Activated T-cell treated with anti-CD3 and anti-CD28 coated beads, Interleukin-2, amount 50 U/mL, for 1 hour (primary cell): Measurements from ENCODE around the gene WWOX.

Experiments used
- DNase-seq: peaks from one replicate; pipeline ENCODE4 v3.0.0-alpha.2; 2020

WWOX gene

DNA sequence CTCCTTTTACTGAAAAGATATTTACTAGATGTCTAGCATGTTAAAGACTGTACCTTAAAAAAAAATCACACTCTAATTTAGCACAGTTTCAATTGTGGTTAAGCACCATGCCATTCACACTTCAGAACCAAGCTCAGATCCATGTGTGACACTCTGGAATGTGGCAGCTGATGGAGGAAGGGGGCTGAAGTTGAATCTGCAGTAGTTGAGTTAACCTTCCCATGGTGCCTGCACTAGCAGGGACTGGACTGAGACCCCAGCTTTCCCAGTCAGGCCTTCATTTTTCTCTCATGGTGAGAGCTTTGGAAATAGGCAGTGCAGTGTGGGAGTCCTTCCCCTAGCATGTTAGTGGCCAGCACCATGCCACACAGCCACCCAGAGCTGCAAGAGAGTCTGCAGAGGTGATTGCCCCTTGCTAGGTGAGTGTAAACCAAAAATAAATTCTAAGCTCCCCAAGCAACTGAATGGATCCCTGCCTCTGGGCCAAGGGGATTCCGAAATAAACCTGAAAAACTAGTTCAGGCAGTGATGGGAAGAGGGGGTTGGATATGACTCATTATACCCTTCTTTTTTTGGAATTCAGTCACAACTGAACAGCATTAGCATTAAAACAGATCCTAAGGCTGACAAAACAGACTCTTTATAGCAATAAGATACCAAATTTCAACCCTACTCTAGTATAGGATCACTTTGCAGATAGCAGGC, 208.5 kb downstream of the WWOX start:
- DNase-seq, result no peak

DNA sequence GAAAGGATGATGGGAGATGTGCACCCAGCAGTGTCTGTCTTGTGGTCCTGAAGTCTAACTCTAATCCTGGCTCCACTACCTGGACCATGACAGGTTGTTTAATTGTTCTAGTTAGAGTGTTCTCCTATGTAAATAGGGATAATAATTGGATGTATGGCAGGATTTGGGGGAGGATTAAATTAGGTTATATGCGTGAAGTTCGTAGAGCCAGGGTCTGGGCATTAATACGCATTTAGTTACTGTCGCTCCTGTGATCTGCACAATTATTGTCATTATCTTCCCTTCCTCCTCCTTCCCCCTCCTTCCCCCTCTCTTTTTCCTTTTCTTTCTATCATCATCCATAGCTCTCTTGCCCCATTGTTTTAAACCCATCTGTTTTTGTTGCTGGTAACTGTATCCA, 210.3 kb downstream of the WWOX start:
- no peak for DNase-seq

DNA sequence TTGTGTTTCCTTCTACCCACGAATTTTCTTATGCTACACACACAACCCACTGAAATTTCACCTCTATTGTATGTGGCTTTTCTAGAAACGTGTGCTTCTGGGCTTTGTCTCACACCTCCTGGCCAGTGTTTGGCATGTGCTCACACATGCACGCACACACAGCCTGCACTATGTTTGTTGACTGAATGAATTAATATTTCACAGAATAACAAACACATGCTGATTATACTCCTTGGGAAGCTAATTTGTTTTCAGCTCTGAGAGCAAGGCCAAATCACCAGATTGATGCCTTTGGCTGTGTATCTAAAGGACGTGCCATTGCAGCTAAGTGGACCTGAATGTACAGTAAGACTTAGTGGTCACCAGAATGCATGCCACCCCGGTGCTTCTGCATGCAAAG, 210.7 kb downstream of the WWOX start:
- no peak for DNase-seq

DNA sequence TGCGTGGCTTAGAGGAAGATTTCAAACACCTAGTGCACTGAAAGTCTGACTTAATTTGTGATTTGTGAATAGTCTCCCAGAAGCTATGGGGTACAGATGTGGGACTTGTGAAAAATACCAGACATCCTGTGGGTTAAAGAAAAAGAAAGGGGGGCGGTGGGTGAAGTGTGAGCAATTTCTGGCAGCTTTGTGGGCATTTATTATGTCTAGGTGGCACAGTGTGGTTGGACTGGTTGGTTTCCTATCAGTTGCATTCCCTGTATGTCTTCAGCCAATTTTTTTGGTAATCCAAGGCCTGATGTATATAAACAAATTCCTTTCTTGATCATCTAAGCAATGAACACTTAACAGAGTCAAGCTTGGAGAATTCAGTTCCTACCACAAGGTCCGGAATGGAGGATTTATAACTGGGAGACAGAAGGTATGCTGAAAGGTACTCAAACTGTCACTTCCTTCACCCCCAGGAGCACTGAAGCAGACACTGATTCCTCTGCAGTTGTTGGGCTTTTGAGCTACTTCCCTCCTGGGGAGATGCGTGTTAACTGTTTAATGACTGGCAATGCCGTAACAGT, 211.6 kb downstream of the WWOX start:
- no peak for DNase-seq

DNA sequence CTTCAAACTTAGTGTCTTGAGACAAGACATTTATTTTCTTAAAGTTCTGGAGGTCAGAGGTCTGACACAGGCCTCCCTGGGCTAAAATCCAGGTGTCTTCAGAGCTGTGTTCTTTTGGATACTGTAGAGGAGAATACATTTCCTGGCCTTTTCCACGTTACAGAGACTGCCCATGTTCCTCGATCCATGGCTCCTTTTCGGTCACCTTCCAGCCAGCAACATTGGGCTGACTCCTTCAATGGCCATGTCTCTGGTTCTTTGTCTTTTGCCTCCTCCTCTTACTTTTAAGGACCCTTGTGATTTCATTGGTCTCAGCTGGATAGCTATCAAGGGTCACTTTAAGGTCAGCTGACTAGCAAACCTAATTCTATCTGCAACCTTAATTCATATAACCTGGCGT, 212.4 kb downstream of the WWOX start:
- no peak for DNase-seq

DNA sequence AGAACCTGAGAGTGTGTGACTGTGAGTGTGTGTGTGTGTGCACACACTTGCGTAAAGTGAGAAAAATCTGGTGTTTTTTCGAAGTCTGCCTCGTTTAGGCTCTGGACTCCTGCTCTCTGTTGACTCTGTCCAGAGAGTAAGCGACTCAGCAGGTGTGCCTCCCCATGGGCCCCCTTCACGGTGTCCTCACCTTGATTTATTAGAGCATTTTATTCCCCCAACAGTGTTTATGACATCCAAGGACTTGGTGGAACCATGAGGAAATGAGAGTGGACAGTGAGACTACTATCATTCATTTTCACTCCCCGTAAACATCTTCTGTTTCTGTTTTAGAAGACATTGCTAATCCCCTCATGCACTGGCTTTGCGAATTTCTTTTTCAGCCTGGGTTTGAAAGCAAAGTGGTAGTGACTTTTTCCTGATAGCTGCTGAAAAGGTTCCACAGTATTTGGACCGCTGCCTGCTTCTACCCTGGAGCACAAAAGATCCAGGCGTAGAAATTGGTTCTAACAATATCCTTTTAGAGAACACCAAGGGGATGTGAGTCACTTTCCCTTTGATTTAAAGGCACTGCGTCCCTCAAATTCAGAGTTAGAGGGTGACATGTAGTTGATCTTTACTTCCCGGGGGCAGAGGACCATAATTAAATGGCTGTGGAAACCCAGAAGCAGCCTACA, 218.2 kb downstream of the WWOX start:
- no peak for DNase-seq

DNA sequence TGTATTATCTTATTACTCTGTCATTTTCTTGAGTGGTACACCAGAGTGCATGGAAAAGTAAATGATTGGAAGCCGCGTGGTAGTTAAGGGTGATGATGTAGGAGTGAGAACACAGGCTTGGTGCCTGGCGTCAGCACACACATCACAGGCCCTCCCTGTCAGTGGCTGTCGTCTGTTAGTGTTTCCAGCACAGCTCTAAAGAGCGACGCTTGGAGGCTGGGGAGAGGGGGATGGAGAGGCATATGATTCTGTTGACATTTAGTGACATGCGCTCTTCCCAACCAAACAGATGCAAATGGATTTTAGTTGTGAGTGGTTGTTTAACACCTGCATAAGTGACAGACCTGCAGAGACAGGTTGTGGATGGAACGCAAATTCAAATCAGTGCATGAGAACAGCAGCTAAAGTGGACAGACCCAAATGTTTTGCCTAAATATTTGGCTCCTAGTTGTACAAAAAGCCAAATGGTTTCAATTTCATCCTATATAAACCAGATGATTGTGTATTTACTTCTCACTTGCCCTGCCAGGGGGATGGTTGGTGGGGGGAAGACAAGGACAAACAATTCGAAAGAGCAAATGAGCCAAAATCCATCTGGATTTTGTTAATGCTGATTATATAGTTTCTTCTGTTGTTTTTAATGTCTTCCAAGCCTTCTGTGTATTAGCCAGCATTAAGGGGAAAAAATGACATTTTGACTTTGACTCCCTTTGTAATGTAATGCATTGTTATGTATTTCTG, 222.3 kb downstream of the WWOX start:
- no peak for DNase-seq

DNA sequence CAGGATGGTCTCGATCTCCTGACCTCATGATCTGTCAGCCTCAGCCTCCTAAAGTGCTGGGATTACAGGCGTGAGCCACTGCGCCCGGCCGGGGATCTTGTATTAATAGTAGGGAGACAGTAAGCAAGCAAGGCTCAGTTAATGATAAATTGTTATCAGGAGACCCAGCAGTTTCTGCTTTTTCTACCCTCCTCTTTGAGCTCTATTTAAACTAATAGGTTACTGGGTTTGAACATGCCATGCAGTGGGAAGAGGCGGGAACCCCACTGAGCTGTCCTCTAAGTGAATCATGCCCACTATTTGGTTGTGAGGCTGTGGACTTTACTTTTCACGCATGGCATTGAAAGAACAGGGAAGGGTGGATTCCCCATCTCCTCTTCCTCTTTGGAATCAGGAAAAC, 223.9 kb downstream of the WWOX start:
- DNase-seq, result no peak

DNA sequence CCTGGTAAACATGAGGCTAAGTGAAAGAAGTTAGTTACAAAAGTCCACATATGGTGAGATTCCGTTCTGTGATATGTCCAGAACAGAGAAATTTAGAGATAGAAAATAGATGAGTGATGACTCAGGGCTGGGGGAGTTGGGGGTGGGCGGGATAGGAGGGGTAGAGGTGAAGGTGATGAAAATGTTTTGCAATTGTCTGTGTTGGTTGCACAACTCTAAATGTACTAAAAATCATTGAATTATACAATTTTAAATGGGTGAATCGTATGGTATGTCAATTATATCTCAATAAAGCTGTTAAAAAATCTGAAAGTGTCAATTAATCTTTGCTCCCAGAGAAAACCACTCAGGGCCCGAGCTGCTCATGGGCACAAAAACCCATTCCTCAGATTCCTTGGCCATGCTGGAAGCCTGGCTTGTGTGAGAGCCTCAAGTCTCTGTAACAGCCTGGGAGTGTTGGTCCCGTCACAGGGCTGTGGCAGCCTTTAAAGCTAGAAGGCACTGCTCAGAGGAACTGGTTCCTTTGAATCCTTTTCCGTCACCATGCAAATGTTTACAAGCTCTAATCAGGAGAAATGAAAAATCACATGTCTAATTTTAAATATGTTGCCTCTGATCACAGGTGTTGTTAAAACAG, 225.3 kb downstream of the WWOX start:
- DNase-seq, result no peak

DNA sequence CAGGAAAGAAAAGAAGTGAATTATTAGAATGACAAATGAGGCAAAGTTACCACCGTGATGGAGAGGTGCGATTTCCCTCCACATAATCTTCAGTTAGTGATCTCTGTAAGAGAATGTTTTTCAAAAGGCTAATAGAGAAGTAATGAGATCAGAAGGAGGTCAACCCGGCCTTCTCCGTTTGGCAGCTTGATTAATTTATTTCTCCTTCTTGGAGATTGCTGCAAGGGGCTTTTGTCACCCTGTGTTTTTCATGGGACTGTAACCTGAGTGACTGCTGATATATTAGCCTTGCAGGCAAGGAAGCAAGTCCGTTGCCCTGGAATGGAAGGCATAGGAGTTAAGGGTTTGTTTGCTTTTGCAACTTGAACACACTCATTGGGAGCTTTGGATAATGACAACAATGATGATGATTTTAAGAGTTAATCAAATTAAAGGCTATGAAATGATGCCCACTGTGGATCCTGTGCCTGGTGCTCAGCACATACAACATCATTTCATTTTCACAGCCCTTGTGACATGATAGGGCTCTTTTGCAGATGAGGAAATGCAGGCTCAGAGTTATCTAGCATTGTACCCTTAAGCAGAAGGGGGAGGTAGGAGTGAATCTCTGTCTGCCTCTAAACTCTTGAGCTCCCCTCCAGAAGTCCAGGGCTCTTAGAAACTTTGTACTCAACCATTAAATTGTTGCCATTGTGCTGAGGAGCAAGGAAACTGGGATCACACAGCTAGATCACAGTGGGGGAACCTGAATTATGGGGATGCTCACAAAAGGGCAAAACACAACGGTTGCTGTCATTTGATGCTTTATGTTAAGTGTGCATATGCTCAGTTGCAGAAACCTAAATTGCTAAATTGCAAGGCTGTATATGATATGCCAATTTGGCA, 226.3 kb downstream of the WWOX start:
- no peak for DNase-seq

DNA sequence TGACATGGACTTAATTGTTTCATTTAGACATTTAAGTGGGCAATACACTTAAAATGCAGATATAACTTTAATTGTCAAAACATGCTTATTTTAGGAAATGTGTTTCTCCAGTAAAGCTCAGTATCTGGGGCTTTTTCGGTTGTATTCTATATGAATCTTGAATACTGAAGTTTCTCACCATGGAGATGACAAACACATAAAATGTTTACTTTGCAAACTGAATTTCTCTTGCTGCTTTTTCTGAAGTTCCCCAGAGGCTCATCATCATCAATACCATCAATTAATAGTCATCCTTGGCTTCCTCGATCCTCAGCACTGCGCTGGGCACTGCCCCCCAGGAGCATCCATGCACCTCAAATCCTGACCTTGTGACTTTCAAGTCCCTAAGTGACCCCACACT, 227.3 kb downstream of the WWOX start:
- DNase-seq, result no peak

DNA sequence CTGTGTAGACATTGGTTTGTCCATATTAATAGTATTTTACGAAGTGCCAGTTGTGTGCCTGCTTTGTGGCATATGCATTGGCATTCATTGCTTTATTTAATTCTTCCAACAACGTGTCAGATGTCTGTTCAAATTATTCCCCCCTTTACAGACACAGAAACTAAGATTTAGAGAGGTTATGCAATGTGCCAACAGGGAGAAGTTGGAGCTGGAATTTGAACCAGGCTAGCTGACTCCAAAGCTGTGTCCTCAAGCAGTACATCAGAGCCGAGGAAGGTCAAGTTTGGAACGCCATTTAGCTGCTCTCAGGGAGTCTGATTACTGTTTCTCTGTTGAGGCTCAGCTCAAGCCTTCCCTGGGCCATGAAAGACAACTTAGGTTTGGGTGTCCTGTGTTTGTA, 232.3 kb downstream of the WWOX start:
- no peak for DNase-seq

DNA sequence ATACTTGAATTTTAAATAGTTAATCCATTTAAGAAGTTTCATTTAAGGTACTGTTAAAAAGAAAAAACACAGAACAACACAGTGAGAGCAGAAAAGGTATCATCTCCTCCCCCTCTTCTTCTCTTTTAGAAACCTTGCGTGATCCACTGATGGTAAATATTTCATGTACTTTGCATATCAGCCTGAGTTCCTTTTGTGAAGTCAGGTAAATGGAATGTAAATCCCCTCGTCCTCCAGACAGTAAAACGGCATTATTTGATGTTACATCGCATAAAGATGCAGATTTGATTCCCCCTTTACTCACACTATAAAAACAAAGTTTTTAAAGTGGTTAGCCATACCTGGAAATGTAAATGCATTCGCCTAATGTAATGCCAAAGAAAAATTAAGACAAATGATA, 234.4 kb downstream of the WWOX start:
- DNase-seq, result no peak

DNA sequence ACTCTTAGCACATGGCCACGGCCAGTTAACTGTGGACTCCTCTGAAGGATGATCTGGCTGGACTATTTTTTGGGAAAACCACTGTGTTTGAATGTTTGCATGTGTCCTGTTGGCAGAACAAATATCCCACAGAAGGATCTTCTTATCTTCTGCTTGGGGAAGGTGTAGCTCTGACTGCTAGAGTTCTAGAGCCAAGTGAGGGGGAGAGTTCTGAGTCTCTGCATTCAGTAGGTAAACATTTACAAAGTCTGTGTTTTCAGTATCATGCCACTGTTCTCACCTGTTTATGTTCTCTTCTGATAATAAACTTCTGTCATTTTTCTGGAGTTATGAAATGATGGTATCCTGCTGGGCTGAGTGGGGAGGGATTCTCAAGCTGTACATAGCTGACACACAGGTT, 241.1 kb downstream of the WWOX start:
- no peak for DNase-seq

DNA sequence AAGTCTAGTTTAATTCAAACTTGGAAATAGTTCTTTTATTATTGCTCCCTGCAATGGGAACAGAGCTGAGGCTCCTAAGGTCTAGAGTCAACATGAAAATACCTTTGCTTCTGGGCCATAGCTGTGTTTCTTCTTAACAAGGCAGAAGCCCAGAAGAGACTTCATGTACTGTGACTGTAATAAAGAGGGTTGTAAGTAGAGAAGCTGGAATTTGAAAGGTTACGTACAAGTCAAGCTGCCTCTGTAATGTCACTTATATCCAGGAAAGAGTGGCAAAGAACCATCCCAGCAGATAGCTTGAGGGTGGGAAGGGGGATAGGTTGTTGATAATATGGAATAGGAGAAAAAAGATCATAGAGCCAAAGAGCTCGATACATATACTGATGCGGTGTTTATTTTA, 248.6 kb downstream of the WWOX start:
- no peak for DNase-seq

DNA sequence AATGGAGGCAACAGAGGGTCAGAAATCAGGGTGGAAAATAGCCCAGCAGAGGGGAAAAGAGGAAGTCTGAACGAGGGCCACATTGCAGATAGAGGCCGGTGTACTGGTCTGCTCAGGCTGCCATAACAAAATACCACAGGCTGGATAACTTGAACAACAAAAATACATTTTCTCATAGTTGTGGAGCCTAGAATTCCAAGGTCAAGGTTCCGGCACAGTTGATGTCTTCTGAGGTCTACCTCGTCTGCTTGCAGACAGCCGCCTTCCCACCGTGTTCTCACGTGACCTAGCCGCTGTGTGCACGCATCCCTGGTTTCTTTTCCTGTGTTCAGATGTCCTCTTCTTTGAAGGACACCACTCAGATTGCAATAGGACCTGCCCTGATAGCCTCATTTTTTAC, 249.4 kb downstream of the WWOX start:
- no peak for DNase-seq

DNA sequence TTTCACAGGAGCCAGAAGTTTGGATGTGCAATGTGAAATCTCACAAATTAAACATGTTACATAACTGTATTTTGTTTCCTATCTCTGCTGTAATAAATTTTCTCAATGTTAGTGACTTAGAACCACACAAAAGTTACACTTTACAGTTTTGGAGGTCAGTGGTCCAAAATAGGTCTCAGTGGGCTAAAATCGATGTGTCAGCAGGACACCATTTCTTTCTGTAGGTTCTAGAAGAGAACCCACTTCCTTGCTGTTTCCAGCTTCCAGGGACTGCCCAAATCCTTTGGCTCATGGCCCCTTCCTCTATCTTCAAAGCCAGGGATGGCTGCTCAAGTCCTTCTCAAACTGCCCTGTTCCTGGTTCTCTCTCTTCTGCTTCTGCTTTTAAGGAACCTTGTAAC, 252.7 kb downstream of the WWOX start:
- DNase-seq, result no peak

DNA sequence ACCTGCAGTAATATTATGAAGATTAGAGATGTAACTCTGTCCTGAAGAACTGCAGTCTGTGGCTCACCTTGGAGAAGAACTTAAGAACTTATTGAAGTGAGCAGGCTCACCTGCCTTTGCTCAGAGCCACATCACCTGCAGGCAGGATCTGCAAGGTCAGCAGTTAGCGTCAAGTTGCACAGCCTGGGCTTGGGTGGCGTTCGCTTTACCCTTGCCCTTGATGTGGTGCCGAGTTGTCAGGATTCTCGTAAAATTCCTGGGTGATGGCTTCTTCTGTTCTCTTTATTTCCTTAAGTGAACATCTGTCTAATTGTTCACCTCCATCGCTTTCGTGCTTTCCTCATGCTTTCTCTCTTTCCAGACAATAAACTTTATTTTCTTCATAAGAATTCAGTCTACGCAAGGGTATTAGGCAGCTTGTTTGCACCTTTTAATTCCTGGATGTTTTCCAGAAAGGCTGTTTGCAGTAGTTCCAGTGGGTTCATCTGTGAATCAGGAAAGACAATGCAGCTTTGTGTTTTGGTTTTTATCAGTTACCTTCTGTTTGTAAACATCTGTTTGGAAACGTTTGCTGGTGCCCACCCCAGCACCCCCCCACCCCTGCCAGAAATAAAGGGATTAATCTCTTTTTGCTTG, 254.3 kb downstream of the WWOX start:
- DNase-seq, result no peak

DNA sequence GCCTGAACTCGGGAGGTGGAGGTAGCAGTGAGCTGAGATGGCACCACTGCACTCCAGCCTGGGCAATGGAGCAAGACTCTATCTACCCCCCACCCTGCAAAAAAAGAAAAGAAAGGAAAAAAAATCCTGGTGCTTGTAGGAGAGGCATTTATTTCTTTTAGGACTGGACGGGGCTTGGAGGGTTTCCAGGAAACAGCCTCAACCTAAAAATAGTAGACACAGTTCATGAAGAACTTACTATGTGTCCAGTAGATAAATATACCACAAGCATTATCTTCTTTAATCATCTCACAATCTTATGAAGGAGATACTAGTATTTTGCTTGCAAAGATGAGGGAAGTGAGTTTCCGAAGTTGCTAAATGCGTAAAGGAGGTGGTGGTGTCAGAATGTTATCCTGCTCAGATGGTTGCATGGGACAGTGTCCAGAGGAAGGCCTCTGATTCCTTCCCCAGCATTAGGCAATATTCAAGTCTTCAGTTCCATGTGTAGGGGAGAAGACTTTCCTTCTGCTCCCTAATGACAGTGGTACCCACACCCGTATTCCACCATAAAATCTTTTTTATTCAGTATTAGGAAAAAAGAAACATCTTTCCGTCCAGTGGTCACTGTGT, 263.2 kb downstream of the WWOX start:
- DNase-seq, result no peak

DNA sequence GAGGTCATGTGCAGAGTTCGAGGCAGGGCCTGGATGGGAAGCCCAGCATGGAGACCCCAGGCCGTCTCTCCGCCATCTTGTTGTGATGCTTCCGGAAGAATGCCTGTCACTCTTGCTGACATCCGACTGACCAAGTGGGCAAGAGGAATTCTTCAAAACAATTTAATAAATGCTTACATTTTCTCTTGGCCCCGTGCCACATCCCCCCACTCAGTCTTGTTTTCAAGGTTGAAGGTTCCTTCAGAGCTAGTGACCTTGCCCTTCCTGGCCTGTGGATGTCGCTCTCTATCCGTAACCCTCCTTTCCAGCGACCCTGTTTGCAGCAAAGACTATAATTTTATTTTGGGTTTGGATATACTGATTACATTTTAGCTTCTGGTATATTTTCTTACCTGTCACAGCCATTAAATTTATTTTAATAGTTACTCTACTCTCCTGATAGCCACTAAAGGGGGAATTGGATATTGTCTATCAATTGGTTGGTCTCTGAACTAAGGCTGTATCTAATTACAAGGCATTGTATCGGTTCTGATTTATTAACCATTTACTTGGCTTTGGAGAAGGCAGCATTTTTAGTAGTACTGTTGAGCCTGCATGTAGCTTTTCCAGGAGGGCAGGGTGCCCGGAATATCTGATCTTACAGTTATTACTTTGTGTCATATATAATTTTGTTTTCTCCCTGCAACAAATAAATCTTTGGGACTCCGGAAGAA, 264.5 kb downstream of the WWOX start:
- DNase-seq, result no peak

DNA sequence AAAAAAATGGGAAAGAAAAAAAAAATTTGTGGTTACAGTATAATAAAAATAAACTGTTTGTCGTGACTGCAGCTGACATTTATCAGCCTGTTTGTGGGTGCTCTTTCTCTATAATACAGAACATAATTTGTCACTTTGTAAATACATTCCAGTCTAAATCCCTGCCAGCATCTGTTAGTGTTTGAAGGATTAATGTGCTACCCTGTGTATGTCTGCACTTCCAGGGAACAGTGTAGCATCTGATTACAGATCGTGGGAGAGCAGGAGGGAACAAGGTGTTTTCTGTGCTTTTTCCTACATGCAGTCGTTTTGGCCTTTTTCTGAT, 265.1 kb downstream of the WWOX start:
- no peak for DNase-seq
